Spleen (tissue), 7 donors: ENCODE data around the gene BAIAP2L1.

ENCODE experiments used
- CTCF ChIP-seq, 11 experiments: fragments of 200-600 bp in 7 of 11; fragments of 450-650 bp in 4 of 11; sonication (generic) in 4 of 11; IDR thresholded peaks in 8 of 11; conservative IDR thresholded peaks in 3 of 11; 1 replicate in 7 of 11; 2 replicates in 4 of 11; pipeline versions ENCODE4 v1.4.0 to v1.8.0; 2016 to 2021; ENCODE audit warnings: antibody characterized with exemption in 11 of 11, inconsistent platforms in 4 of 11, mild to moderate bottlenecking in 1 of 11
- POLR2A ChIP-seq, 3 donors: fragments of 450-650 bp; IDR thresholded peaks; one replicate each; pipeline ENCODE4 v1.5.1; 2017; ENCODE audit warnings: antibody characterized with exemption in 3 of 3, mild to moderate bottlenecking in 1 of 3
- POLR2AphosphoS5 ChIP-seq, 3 donors: sonication (generic); formaldehyde crosslinking; IDR thresholded peaks; one replicate each; pipeline ENCODE4 v1.5.1; 2017; ENCODE audit warnings: antibody characterized with exemption in 3 of 3
- donor health status: DM: no; HTN: no; CAD: no; lungs with moderate emphysema.
- donor health status: DM: no; HTN: no; CAD: no.
- donor health status: DM: no; HTN: no; CAD: no.

- TF ChIP-seq POLR2A (IDR thresholded peaks at IDR 0.05) (no peak), CTCF (IDR thresholded peaks at IDR 0.05 in 8 of 11, conservative IDR thresholded peaks at IDR 0.05 in 3 of 11) (no peak), POLR2AphosphoS5 (IDR thresholded peaks at IDR 0.05) (no peak)
Measured at GRCh38 chr7:98378210-98378819, 22.6 kb downstream of the BAIAP2L1 start.
